Psoas muscle (tissue), 8 donors: Measurements from ENCODE around the gene PCED1A. TPM values are rescaled to one million over a fixed set of nuclear protein-coding genes. Genes with fewer than 3 reads are reported as not detected.

Source experiments
- ATAC-seq, 4 donors: fragments of 200-7000 bp; cut with Tn5 transposase; one replicate each; pipeline ENCODE4 v1.9.1; 2020; ENCODE audit warnings: moderate library complexity in 3 of 4, mild to moderate bottlenecking in 2 of 4
- DNase-seq, 2 donors: peaks; one replicate each; pipeline ENCODE4 v3.0.0-alpha.2; 2020
- H3K27ac ChIP-seq: fragments of 200-600 bp; one replicate; pipeline ENCODE4 v1.8.0; 2022
- H3K27me3 ChIP-seq, 3 donors: fragments of 200-600 bp in 1 of 3; one replicate each; pipeline versions ENCODE4 v1.6.1 to v1.8.0; 2013 to 2022; ENCODE audit warnings: low read length in 2 of 3, mild to moderate bottlenecking in 2 of 3, moderate library complexity in 1 of 3; ENCODE audit not compliant: insufficient read depth in 3 of 3
- H3K36me3 ChIP-seq, 2 donors: fragments of 200-600 bp in 1 of 2; one replicate each; pipeline versions ENCODE4 v1.6.1 to v1.8.0; 2013 to 2022; ENCODE audit warnings: low read depth in 1 of 2, mild to moderate bottlenecking in 1 of 2, moderate library complexity in 1 of 2; ENCODE audit not compliant: insufficient read depth in 1 of 2
- H3K4me1 ChIP-seq: fragments of 200-600 bp; one replicate; pipeline ENCODE4 v1.8.0; 2022
- H3K4me3 ChIP-seq: fragments of 200-600 bp; one replicate; pipeline ENCODE4 v1.8.0; 2022; ENCODE audit warnings: mild to moderate bottlenecking
- H3K9me3 ChIP-seq: fragments of 200-600 bp; one replicate; pipeline ENCODE4 v1.8.0; 2022
- CTCF ChIP-seq: fragments of 200-600 bp; IDR thresholded peaks from one replicate; pipeline ENCODE4 v1.8.0; 2022; ENCODE audit warnings: antibody characterized with exemption
- WGBS, 3 donors: extraction: QIAGEN DNeasy Blood & Tissue Kit; methylation state at CpG; one replicate each; pipeline versions ENCODE4 v1.1.6 to v1.1.7; 2013; 5-methylcytosine and 5-hydroxymethylcytosine counted together
- intact Hi-C, 2 donors: fragments of 100-400 bp; cut with DNase I; formaldehyde crosslinking; loops; one replicate each; pipeline versions ENCODE4 v1.11.0 to v1.14.2; 2022
- polyA plus RNA-seq, 3 donors: library from polyadenylated mRNA; stranded (reverse); fragments of 200-250 nt; gene quantifications; one replicate each; pipeline ENCODE4 v1.2.3, GENCODE V29; 2013
- total RNA-seq, 4 donors: library from RNA; stranded (reverse); fragmentation: NEBNext Ultra II Directional in 2 of 4; extraction: Animal tissue kit (Norgen Biotek cat#: 25700) in 2 of 4; gene quantifications; one replicate each; pipeline versions ENCODE4 v1.2.1 to v1.2.4, GENCODE V29; 2021 to 2023
- donor health status: healthy with polysubstance abuse.
- donor health status: DM: no; HTN: no; CAD: no; lungs with moderate emphysema.
- donor health status: Bipolar disorder and iron deficiency.
- donor health status: healthy.
- donor health status: DM: yes; HTN: yes; CAD: no.
- donor health status: DM: no; HTN: no; CAD: no.
- donor health status: DM: no; HTN: no; CAD: no.
- donor health status: DM: yes; HTN: yes; CAD: no.

The PCED1A gene
- total and polyA plus RNA-seq, 7 donors: 4.2 to 11.5 (median 6.4) TPM

GRCh38 chr20:2873010-2873746 is 32.7 kb upstream of the PCED1A start, which contains the start of gene PTPRA:
PTPRA (plus strand) TSS chr20:2873481; CDS start chr20:2964278, 90,797 bp downstream.
- intact Hi-C loops: loop anchor here in 1 of 2 donors (10.0 kb wide), 1 partner anchor 112 kb away; no protein-coding TSS in a partner anchor
- Histone ChIP-seq H3K36me3 (no peaks in the 10 kb centered on the region), H3K27ac (peak within 1 kb of the TSS; percentile 86), H3K4me1 (peaks cover 24% of the 10 kb centered on the region), H3K4me3 (peak within 1 kb of the TSS; percentile 99), H3K27me3 (no peaks in the 10 kb centered on the region), H3K9me3 (no peaks in the 10 kb centered on the region)
- TF ChIP-seq CTCF: no peak
- DNase-seq (peak; percentile 93 to 96), ATAC-seq (peak; percentile 96 to 98 (median 96))
- 0% methylated on average over 57 to 83 of the region's 83 CpGs for WGBS, 3 donors

- Histone ChIP-seq H3K4me1 (peaks cover 24% of the 10 kb centered on the region), H3K9me3 (no peaks in the 10 kb centered on the region), H3K27me3 (no peaks in the 10 kb centered on the region), H3K27ac (peak overlapping the region; percentile 86), H3K4me3 (peak overlapping the region; percentile 99), H3K36me3 (no peaks in the 10 kb centered on the region)
- peak; percentile 20 for TF ChIP-seq CTCF
- peak; percentile 68 to 76 for DNase-seq
- intact Hi-C loops: loop anchor here in 1 of 2 donors (10.0 kb wide), 1 partner anchor 112 kb away; no protein-coding TSS in a partner anchor
- ATAC-seq: peak; percentile 59 to 83 (median 70)
- WGBS, 3 donors: 0% methylated on average over 42 to 49 of the region's 49 CpGs
These were observed 32.1 kb upstream of the PCED1A start for GRCh38 chr20:2872459-2873009.

GRCh38 chr20:2871661-2872458 is 31.4 kb upstream of the PCED1A start:
- intact Hi-C loops: loop anchor here in 1 of 2 donors (10.0 kb wide), 1 partner anchor 113 kb away; no protein-coding TSS in a partner anchor
- peaks cover 24% of the 10 kb centered on the region for H3K4me1 ChIP-seq
- WGBS, 3 donors: 21 to 25% (median 25%) methylated on average over 32 to 34 of the region's 34 CpGs

DNA sequence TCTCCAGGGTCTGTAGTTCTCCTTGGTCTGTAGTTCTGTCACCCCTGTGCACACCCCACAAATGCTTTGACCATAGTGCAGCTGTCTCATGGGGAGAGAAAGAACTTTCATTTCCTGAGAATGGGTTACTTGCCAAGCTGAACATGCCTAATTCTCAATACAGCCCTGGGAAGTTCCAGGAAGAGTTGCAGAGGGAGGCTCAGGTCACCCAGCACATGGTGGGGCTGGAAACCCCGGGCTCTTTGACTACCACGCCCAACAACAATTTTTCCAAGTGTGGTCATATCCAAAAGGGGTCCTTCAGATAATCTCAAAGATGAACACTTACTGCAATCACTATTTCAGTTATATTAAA is 30.6 kb upstream of the PCED1A start:
- no peak overlapping the region for H3K4me3 ChIP-seq
- TF ChIP-seq CTCF: no peak
- intact Hi-C loops: loop anchor here in 1 of 2 donors (10.0 kb wide), 1 partner anchor 114 kb away; no protein-coding TSS in a partner anchor

More at GRCh38 chr20:2871661-2872458, 31.4 kb upstream of the PCED1A start:
- no peaks in the 10 kb centered on the region for H3K27me3 ChIP-seq
- no peaks in the 10 kb centered on the region for H3K9me3 ChIP-seq
- no peak for TF ChIP-seq CTCF
- peaks cover 0 to 4% of the 10 kb centered on the region in 2 donors for H3K36me3 ChIP-seq
- peak overlapping the region; percentile 99 for H3K4me3 ChIP-seq
- DNase-seq: peak in 1 of 2 donors; percentile 64
- no peak overlapping the region for H3K27ac ChIP-seq
- peak; percentile 4 to 38 (median 22) for ATAC-seq

More for the DNA sequence above, 30.6 kb upstream of the PCED1A start:
- Histone ChIP-seq H3K27me3 (no peaks in the 10 kb centered on the region), H3K27ac (no peak overlapping the region), H3K9me3 (no peaks in the 10 kb centered on the region), H3K36me3 (peaks cover 0 to 12% of the 10 kb centered on the region in 2 donors), H3K4me1 (peaks cover 23% of the 10 kb centered on the region)
- ATAC-seq (no peak), DNase-seq (no peak)
- WGBS, 3 donors: 12 to 29% (median 21%) methylated on average over 2 of the region's 2 CpGs
